Fibroblast of skin of right quadriceps (primary cell): ENCODE results near the gene ZNF320.
A peak's percentile ranks its signal among the peaks of the same experiment; 100 is the strongest.
"Not testable (repeated sequence)": the region's sequence is repeated elsewhere in the genome, so short reads cannot be mapped to it uniquely, and the experiment has no call there.

Source experiments
- DNase-seq: peaks from one replicate; pipeline ENCODE4 v3.0.0-alpha.2; 2013

Gene ZNF320

GRCh38 chr19:52897138-52897935, at the start of gene ZNF320:
Gene ZNF320 (minus strand): TSS chr19:52897635. CDS start chr19:52890255, 7,380 bp downstream.
- peak; percentile 91 for DNase-seq

- no peak for DNase-seq
These were observed 49.2 kb upstream of the ZNF320 start for GRCh38 chr19:52946322-52947310.

- no peak for DNase-seq
These were observed 48.4 kb upstream of the ZNF320 start for GRCh38 chr19:52945652-52946321.

DNA sequence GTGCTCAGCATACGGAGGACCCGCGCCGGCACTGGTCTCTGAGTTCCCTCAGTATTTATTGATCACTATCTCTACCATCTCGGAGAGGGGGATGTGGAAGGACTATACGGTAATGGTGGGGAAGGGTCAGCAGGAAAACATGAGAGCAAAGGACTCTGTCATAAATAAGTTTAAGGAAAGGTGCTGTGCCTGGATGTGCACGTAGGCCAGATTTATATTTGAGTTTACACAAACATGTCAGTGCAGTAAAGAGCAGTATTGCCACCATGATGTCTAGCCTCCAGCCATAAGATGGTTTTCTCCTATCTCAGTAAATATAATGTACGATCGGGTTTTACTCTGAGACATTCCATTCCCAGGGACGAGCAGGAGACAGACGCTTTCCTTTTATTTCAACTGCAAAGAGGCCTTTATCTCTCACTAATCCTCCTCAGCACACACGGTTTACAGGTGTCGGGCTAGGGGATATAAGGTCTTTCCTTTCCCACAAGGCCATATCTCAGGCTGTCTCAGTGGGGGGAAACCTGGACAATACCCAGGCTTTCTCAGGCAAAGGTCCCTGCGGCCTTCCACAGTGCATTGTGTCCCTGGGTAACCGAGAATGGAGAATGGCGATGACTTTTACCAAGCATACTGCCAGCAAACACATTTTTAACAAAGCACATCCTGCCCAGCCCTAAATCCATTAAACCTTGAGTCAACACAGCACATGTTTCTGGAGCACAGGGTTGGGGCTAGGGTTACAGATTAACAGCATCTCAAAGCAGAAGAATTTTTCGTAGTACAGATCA, 47.5 kb upstream of the ZNF320 start:
- not testable (repeated sequence) for DNase-seq

DNA sequence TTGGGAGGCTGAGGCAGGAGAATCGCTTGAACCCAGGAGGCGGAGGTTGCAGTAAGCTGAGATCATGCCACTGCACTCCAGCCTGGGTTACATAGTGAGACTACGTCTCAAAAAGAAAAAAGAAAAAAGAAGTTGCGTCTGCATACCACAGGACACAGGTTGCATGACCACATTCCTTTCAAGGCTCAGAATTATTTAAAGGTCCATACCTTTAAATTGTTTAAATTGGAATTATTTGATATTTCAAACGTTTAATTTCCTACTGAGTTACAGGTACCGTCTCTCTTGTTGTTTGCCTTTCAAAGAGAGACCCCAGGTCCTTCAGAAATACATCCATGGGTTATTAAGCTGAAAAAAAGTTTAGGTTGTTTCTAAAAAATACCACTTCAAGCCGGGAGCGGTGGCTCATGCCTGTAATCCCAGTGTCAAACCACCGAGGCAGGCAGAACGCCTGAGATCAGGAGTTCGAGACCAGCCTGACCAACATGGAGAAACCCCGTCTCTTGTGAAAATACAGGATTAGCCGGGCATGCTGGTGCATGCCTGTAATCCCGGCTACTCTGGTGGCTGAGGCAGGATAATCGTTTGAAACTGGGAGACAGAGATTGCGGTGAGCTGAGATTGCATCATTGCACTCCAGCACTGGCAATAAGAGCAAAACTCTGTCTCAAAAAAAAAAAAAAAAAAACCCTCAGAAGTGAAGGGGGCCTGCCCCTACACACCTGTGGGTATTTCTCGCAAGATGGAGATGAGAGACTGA, 46.6 kb upstream of the ZNF320 start:
- DNase-seq = no peak

GRCh38 chr19:52943134-52943883, 45.9 kb upstream of the ZNF320 start:
- no peak for DNase-seq

GRCh38 chr19:52942386-52943133, 45.1 kb upstream of the ZNF320 start:
- DNase-seq = peak; percentile 83

GRCh38 chr19:52941941-52942385, 44.5 kb upstream of the ZNF320 start:
- peak; percentile 28 for DNase-seq

DNA sequence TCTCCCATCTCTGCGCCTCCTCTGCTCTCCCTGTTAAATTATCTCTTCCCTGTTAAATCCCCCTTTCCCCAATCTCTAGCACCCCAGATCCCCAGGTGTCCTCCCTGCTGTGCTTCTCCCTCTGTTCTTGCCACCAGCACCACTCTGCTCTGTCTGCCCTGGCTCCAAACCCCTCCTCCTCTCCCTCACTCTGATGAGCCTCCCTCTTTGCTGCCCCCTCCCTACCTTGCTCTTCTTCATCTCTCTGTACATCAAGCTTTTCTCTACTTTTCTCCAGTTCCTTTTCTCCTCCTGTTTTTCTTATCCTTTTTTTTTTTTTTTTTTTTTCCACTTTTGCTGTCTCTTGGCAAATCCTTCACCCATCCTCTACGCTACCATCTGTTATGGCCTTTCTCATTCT, 44.1 kb upstream of the ZNF320 start:
- DNase-seq = not testable (repeated sequence)

DNA sequence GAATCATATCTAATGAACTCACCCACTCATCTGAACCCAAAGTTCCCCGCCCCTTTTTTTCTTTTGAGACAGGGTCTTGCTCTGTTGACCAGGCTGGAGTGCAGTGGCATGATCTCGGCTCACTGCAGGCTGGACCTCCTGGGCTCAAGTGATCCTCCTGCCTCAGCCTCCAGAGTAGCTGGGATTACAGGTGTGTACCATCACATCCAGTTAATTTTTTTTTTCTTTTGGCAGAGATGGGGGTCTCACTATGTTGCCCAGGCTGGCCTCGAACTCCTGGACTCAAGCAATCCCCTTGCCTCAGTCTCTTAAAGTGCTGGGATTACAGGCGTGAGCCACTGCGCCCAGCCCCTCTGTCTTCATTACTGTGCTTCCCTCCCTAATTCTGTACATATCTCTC, 43.5 kb upstream of the ZNF320 start:
- DNase-seq = not testable (repeated sequence)

DNA sequence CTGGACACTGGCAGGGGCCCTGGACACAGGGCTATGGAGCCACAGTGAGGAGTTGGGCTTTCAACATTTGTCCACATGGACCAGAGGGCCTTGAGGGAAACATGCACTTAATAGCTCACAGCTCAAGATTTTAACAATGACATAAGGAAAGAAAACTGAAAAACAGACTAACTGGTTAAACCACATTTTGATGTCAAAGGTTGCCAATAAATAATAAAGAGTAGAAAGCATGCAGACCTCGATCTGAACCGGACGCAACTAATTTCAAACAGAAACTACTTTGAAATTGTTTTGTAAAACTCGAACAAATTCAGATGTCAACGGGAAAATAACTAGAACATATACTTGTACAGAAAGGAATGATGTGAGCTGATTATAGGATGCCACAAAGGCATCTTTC, 41.3 kb upstream of the ZNF320 start:
- no peak for DNase-seq

GRCh38 chr19:52936954-52937325, 39.5 kb upstream of the ZNF320 start:
- no peak for DNase-seq

DNA sequence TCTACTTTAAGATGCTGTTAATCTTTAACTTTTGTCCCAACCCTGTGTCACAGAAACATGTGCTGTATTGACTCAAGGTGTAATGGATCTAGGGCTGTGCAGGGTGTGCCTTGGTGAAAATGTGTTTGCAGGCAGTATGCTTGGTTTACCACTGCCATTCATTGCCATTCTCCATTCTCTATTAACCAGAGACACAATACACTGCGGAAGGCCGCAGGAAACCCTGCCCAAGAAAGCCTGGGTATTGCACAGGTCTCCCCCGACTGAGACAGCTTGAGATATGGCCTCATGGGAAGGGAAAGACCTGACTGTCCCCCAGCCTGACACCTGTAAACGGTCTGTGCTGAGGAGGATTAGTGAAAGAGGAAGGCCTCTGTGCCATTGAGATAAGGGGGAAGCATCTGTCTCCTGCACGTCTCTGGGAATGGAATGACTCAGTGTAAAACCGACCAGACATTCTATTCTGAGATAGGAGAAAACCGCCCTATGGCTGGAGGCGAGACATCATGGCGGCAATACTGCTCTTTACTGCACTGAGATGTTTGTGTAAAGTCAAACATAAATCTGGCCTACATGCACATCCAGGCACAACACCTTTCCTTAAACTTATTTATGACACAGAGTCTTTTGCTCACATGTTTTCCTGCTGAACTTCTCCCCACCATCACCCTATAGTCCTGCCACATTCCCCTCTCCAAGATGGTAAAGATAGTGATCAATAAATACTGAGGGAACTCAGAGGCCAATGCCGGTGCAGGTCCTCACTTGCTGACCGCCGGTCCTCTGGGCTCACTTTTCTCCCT, 38.9 kb upstream of the ZNF320 start:
- no peak for DNase-seq

DNA sequence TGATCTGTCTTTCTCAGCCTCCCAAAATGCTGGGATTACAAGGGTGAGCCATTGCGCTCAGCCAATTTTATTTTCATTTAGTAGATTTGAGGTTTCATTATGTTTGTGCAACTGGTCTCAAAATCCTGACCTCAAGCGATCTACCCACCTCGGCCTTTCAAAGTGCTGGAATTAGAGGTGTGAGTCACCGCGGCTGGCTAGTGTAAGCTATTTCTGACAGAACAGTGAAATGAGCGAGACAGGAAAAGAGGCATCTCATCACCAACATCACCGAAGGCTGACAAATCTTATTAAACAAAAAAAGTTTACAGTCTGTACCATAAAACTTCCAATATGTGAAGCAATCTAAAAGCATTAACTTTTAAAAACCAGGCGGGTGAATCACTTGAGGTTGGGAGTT, 38.0 kb upstream of the ZNF320 start:
- no peak for DNase-seq

GRCh38 chr19:52924641-52925040, 27.2 kb upstream of the ZNF320 start:
- DNase-seq = not testable (repeated sequence)

DNA sequence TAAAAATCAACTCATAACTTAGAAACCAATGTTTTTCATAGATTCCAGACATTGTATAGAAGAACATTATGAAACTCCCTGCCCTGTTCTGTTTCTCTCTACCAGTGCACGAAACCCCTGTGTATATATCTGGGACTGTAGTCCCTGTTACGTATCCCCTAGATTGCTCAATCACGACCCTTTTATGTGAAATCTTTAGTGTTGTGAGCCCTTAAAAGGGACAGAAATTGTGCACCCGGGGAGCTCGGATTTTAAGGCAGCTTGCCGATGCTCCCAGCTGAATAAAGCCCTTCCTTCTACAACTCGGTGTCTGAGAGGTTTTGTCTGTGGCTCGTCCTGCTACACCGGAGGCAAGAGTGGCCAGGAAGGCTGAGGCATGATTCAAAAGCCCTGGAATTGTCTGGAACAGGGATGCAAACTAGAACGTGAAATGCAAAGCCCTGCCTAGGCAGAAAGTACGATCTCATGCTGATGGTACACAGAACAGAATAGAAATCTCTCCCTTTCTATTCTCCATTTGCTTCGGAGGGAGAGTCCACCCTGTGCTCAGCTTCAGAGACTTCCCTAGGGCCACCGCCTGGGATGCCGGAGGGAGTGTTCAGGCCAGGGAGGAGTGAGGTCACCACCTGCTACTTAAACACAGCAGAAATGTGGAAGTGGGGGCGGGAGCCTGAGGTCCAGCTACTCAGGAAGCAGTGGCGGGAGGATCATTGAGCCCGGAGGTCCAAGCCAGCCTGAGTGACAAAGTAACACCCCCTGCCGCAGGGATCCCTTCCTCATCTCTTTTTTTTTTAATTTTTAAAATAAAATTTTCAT, 26.6 kb upstream of the ZNF320 start:
- no peak for DNase-seq

DNA sequence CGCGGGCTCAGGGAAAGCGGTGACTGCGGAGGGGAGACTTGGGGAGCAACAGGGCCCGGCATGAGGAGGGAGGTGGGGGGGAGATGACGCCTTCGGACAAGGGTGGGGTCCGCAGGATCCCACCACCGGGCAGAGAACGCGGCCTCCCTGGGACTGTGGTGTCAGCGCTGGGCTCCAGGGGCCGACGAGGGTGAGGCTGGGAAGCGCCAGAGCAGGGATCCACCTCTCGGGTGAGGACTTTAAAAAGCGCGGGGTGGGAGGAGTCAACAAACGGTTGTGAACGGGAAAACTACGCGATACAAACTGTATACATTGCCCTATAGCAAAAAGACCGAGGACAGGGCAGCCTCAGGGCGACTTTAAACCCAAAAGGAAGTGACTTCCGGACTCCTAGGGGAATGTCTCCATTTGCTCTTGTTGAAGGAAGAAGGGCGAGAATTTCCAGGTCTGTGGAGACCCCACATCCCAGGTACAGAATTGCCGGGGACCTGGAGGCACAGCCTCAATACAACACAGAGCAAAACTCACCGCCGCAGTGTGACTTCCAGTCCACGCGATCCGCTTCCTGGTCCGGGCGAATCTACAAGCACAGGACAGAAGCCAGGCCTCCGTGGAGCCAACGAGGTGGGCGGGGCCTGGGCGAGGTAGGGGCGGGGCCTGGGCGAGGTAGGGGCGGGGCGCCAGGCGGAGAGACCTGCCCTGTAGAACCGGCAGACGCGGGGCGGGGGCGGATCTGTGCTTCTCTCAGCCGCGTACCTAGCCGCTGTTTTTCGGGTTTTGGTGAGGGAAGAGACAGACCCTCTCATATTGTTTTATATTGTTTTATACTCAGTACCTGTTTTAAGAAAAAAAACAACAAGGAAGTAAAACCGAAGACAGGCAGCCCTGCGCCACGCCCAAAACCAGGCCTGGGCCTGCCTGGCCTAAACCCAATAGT, 25.7 kb upstream of the ZNF320 start, which contains the start of gene ZNF888:
Gene ZNF888 (minus strand): TSS at position 588 of the 937 bp plus-strand sequence. CDS start 5,555 bp downstream, outside the sequence.
- peak; percentile 80 for DNase-seq
